ENCODE results near the gene FAM234A. TPM values are rescaled to one million over a fixed set of nuclear protein-coding genes. Genes with fewer than 3 reads are reported as not detected.

The FAM234A gene
- total RNA-seq, 1 donor from 2014 or later = 171 TPM

DNA sequence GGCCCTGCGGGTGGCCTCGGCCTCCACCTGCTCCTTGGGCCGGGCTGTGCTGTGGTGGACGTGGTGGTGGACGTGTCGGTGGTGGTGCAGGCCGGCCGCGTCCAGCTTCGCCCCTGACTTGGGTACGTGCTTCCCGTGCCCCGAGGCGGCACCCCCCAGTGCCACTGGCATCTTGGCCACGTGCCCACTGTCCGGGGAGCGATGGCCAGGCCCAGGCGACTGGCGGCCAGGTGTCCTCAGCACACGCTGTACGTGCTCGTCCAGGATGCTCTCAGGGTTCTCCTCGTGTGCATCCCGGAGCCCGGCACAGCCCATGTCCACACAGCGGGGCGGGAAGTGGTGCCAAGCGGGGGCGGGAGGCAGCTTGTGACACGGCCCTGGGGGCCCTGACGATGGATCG, 63.2 kb downstream of the FAM234A start:
- TF ChIP-seq, protein P1, sequence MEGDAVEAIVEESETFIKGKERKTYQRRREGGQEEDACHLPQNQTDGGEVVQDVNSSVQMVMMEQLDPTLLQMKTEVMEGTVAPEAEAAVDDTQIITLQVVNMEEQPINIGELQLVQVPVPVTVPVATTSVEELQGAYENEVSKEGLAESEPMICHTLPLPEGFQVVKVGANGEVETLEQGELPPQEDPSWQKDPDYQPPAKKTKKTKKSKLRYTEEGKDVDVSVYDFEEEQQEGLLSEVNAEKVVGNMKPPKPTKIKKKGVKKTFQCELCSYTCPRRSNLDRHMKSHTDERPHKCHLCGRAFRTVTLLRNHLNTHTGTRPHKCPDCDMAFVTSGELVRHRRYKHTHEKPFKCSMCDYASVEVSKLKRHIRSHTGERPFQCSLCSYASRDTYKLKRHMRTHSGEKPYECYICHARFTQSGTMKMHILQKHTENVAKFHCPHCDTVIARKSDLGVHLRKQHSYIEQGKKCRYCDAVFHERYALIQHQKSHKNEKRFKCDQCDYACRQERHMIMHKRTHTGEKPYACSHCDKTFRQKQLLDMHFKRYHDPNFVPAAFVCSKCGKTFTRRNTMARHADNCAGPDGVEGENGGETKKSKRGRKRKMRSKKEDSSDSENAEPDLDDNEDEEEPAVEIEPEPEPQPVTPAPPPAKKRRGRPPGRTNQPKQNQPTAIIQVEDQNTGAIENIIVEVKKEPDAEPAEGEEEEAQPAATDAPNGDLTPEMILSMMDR (IDR thresholded peaks at IDR 0.05) = no peak
- H3K27me3 Mint-ChIP-seq (ENCODE audit: unreplicated experiment) = no peaks in the 10 kb centered on the region
- no peak overlapping the region for H3K4me3 Mint-ChIP-seq (ENCODE audit: unreplicated experiment)
- no peaks in the 10 kb centered on the region for H3K9me3 Mint-ChIP-seq (ENCODE audit: unreplicated experiment)
- peaks cover 4% of the 10 kb centered on the region for H3K36me3 Mint-ChIP-seq (ENCODE audit: unreplicated experiment)
- no peak overlapping the region for H3K27ac Mint-ChIP-seq (ENCODE audit: unreplicated experiment)
- no peak for DNase-seq (ENCODE audit: extremely low spot score, unreplicated experiment)
- no peaks in the 10 kb centered on the region for H3K4me1 Mint-ChIP-seq (ENCODE audit: unreplicated experiment)

DNA sequence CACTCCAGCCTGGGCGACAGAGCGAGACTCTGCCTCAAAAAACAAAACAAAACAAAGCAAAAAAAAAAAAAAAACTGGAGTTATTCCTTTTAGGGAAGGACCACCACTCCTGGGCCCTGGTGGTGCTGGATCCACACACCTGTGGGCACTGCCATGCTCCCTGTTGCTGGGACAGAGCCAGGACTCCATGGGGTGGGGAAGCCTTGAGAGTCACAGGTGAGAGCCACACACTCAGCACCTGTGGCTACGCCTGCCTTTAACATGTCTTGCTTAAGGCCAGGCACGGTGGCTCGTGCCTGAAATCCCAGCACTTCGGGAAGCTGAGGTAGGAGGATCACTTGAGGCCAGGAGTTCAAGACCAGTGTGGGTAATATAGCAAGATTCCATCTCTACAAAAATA, 66.6 kb downstream of the FAM234A start:
- no peaks in the 10 kb centered on the region for H3K9me3 Mint-ChIP-seq (ENCODE audit: unreplicated experiment)
- no peak for DNase-seq (ENCODE audit: extremely low spot score, unreplicated experiment)
- H3K36me3 Mint-ChIP-seq (ENCODE audit: unreplicated experiment) = peaks cover 10% of the 10 kb centered on the region
- TF ChIP-seq, protein P1 (IDR thresholded peaks at IDR 0.05) = no peak
- no peaks in the 10 kb centered on the region for H3K4me1 Mint-ChIP-seq (ENCODE audit: unreplicated experiment)
- no peak overlapping the region for H3K4me3 Mint-ChIP-seq (ENCODE audit: unreplicated experiment)
- H3K27ac Mint-ChIP-seq (ENCODE audit: unreplicated experiment) = no peak overlapping the region
- no peaks in the 10 kb centered on the region for H3K27me3 Mint-ChIP-seq (ENCODE audit: unreplicated experiment)

DNA sequence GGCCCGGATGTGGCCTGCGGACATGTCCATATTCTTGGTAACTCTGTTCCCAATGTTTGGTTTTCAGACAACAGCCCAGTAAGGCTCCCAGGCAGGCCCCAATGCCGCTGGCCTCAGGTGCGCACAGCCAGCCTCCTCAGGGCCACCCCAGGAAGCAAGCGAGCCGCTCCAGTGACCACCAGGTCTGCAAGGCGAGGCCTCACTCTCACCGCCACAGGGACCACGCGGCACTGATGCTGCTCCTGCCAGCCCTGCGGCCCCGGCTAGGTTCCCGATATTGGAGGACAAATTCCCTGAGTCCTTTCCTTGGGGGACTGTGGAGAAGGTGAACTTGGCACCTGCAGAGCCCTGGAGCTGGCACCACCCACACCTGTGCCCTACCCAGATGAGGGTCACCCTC, 67.3 kb downstream of the FAM234A start:
- H3K9me3 Mint-ChIP-seq (ENCODE audit: unreplicated experiment) = no peaks in the 10 kb centered on the region
- no peaks in the 10 kb centered on the region for H3K4me1 Mint-ChIP-seq (ENCODE audit: unreplicated experiment)
- no peak overlapping the region for H3K4me3 Mint-ChIP-seq (ENCODE audit: unreplicated experiment)
- TF ChIP-seq, protein P1 (IDR thresholded peaks at IDR 0.05) = no peak
- DNase-seq (ENCODE audit: extremely low spot score, unreplicated experiment) = no peak
- H3K27me3 Mint-ChIP-seq (ENCODE audit: unreplicated experiment) = no peaks in the 10 kb centered on the region
- H3K36me3 Mint-ChIP-seq (ENCODE audit: unreplicated experiment) = peaks cover 14% of the 10 kb centered on the region
- no peak overlapping the region for H3K27ac Mint-ChIP-seq (ENCODE audit: unreplicated experiment)

DNA sequence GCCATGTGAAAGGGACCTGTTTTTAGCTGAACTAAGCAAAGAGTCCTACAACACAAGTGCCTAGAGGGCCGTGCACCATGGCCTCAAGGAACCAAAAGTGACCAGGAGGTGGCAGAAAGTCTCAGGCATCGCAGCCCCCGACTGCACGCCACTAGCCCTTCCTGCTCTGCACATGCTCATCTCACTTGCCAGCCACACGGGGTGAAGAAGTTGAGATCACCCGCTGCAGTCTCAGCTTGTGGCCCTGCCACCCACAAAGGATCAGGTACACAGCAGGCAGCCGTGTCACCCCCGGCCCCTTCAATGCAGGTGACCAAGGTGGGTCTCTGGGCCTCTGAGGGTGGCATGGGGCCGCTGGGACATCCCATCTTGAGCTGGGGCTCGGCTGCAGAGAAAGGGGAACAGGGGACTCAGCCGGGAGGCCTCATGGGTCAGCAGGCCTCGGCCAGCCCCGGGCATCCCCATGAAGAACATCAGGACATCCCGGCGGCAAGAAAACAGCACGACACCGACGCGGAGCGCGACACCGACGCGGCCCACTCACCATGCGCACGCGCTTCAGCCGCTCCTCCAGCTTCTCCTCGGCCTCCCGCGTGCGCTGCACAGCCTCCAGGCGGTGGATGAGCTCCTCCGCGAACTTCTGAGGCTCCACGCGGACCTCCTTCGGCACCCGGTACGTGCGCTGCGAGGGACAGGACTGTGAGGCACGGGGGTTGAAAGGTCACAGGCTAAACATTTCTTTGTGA, 69.3 kb downstream of the FAM234A start:
- H3K27me3 Mint-ChIP-seq (ENCODE audit: unreplicated experiment) = no peaks in the 10 kb centered on the region
- no peak overlapping the region for H3K4me3 Mint-ChIP-seq (ENCODE audit: unreplicated experiment)
- no peaks in the 10 kb centered on the region for H3K4me1 Mint-ChIP-seq (ENCODE audit: unreplicated experiment)
- no peak overlapping the region for H3K27ac Mint-ChIP-seq (ENCODE audit: unreplicated experiment)
- DNase-seq (ENCODE audit: extremely low spot score, unreplicated experiment) = no peak
- no peaks in the 10 kb centered on the region for H3K9me3 Mint-ChIP-seq (ENCODE audit: unreplicated experiment)
- H3K36me3 Mint-ChIP-seq (ENCODE audit: unreplicated experiment) = peaks cover 14% of the 10 kb centered on the region
- TF ChIP-seq, protein P1 (IDR thresholded peaks at IDR 0.05) = no peak

DNA sequence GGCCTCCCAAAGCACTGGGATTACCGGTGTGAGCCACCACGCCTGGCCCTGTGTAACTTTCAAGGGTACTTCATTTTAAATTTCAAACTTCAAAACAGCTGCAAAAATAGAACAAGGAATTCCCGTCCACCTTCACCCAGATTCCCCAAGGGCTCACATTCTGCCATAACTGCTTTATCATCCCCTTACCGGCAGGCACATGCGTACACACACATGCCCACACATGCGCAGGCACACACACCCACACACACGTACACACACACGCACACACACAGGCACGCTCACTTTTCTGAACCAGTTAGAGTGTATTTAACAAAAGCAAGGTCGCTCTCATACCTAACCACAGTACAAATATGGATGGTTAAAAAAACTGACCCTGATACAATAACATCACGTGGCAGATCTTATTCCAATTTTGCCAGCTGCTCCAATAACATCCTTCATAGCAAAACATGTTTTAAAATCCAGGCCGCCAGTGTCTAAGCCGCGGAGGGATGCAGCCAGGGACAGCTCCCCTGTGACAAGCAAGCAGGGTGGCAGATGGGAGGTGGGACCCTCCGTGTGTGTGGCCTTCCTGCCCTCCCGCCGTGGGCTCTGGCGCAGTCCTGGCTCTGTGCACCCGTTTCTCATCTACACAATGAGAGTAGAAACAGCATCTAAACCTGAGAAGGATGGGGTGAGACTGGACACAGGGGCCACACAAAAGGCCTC, 71.5 kb downstream of the FAM234A start:
- TF ChIP-seq, protein P1 (IDR thresholded peaks at IDR 0.05) = no peak
- no peaks in the 10 kb centered on the region for H3K9me3 Mint-ChIP-seq (ENCODE audit: unreplicated experiment)
- H3K27ac Mint-ChIP-seq (ENCODE audit: unreplicated experiment) = peak overlapping the region; percentile 23
- no peaks in the 10 kb centered on the region for H3K4me1 Mint-ChIP-seq (ENCODE audit: unreplicated experiment)
- H3K27me3 Mint-ChIP-seq (ENCODE audit: unreplicated experiment) = no peaks in the 10 kb centered on the region
- H3K4me3 Mint-ChIP-seq (ENCODE audit: unreplicated experiment) = no peak overlapping the region
- H3K36me3 Mint-ChIP-seq (ENCODE audit: unreplicated experiment) = peaks cover 18% of the 10 kb centered on the region
- DNase-seq (ENCODE audit: extremely low spot score, unreplicated experiment) = no peak
